ENCODE results near the gene FICD.
"Not testable (repeated sequence)": the region's sequence is repeated elsewhere in the genome, so short reads cannot be mapped to it uniquely, and the experiment has no call there.

Gene FICD

DNA sequence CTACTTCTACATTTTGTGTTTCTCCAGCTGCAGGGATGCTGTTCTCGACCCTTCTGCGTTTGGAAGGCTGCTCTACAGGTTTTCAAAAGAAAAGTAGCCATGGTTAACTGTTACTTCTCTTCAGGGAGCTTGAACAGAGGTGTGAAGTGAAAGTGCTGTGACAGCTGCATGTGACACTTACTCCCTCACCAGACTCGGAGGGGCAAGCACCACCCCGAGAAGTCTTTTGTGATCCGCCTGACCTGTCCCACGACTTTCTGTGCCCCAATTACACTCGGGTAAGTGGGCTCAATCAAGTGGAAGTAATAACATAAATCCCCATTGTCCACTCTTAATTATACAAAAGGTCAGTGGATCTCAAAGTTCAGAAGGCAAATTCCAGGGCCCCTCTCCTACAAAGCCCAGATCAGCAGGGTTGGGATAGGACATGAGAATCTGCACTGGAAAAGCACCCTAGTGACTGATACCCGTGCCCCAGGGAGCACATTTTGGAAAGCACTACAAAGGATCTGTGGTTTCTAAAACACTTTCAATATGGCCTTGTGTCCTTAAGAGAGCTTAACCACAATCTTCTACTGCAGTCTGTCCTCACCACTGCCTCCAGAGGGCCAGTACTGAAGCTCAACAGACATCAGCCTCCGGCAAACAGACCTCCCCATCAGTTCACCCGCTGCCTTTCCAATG lies 11.5 kb downstream of the FICD start:
- H3K4me3 ChIP-seq (ENCODE audit: low read length): no peak overlapping the region
- DNase-seq (ENCODE audit: low read depth, low spot score): no peak

DNA sequence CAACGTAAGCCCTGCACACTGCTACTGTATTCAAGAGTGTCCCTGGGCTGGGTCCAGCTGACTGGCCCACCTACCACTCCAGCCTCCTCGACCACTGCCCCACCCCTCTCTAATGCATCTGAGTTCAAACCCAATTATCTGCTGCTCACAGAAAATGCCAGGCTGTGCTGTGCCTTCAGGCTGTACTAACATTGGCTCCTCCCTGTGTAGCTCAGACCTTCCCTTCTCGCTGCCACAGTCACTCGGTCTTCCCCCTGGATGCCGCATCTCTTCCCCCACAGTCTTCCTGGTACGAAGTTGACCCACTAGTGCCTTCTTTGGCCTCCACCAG lies 12.1 kb downstream of the FICD start:
- H3K4me3 ChIP-seq (ENCODE audit: low read length): no peak overlapping the region
- no peak for DNase-seq (ENCODE audit: low read depth, low spot score)

DNA sequence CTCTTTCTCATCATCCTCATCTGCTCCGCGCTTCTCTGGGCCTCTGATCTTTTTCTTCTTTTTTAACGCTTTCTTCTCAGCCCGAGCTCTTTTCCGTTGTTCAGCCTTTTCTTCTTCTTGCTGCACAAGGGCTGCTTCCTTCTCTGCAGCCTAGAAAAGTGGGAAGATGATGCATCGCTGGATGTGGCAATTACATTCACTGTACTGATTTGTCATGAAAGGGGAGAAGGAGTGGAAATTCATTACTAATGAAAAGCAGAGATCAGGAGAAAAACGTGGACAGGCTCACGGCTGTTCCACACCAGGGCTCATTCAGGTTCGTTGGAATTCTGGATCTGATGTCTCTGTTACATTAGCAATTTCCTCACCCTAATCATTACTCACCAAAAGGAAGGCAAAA lies 15.1 kb downstream of the FICD start:
- no peak overlapping the region for H3K4me3 ChIP-seq (ENCODE audit: low read length)
- DNase-seq (ENCODE audit: low read depth, low spot score): no peak

GRCh38 chr12:108531929-108532848 lies 17.1 kb downstream of the FICD start:
- no peak overlapping the region for H3K4me3 ChIP-seq (ENCODE audit: low read length)
- DNase-seq (ENCODE audit: low read depth, low spot score): no peak

- no peak overlapping the region for H3K4me3 ChIP-seq (ENCODE audit: low read length)
- DNase-seq (ENCODE audit: low read depth, low spot score): no peak
Measured at GRCh38 chr12:108538146-108538545, 23.1 kb downstream of the FICD start.

DNA sequence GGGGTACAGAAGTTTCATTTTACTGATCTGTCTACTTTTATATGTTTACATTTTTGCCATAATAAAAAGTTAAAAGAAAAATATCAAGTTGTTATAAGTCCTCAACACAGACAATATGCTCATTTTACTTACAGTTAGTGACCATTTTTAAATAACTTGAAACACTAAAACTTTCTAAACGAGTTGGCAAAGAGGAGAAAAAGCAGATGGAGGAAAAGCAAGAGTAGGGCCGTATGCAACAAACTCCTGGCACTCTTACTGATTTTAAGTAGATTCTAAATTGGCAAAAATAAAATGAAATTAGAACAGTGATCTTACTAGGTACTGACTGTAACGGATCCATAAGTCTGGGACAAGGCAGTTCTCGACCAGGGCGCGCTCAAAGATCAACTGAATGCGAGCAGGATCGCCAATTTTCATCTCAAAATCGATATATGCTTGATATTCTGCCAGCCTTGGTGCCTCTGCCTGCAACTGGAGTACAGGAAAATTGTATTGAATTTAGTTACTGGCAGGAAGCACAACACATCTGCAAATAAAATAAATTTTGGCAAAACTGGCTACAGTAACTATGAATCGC lies 23.6 kb downstream of the FICD start:
- H3K4me3 ChIP-seq (ENCODE audit: low read length): no peak overlapping the region
- DNase-seq (ENCODE audit: low read depth, low spot score): no peak

DNA sequence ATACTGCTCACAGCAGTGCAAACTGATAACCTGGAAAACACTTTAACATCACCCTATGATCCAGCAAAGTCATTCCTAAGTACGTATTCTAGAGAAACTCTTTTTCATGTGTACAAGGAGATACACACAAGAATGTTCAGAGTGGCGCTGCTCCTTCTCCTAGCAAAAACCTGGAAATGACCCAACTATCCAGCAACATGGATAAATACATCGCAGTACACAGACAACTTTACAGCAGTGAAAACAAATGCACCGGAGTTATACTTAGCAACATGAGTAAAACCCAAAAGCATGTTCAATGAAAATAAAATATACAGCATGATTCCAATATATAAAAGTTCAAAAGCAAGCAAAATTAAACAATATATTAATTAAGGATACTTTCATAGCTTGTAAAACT lies 27.2 kb downstream of the FICD start:
- DNase-seq (ENCODE audit: low read depth, low spot score): no peak
- no peak overlapping the region for H3K4me3 ChIP-seq (ENCODE audit: low read length)

DNA sequence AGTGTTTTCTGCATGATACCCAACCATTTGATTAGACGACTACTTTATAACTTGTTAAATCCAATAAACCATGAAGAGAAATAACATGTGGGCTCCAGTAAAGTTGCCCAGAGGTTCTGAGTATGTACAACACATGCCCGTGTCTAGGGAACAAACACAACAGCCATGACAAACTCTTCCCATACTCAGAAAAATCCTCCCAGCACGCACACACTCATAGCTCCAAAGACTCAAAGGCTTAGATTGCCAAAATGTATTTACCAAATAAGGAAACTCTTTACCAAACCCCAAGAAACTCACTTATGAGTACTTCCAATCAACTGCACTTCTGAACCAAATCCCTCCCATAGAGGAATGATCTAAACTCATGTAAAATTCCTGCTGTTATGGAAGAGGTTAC lies 28.6 kb downstream of the FICD start:
- H3K4me3 ChIP-seq (ENCODE audit: low read length): no peak overlapping the region
- DNase-seq (ENCODE audit: low read depth, low spot score): no peak

GRCh38 chr12:108547686-108548085 lies 32.6 kb downstream of the FICD start:
- no peak overlapping the region for H3K4me3 ChIP-seq (ENCODE audit: low read length)
- DNase-seq (ENCODE audit: low read depth, low spot score): no peak

- DNase-seq (ENCODE audit: low read depth, low spot score): no peak
- H3K4me3 ChIP-seq (ENCODE audit: low read length): no peak overlapping the region
Measured at GRCh38 chr12:108548954-108549521, 34.0 kb downstream of the FICD start.

DNA sequence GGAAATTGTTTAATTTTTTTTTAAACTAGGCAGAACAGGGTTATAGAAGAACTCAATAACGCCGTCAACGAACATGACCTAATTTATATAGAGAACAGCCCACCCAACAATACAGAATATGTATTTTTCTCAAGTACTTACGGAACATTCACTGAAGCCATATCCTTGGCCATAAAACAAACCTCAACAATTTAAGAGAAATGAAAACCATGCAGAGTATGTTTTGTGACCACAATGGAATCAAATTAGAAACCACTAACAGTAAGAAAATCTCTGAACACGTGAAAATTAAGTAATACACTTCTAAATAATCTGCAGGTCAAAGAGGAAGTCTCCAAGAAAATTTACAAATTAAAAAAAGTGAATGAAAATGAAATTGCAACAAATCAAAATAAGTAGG lies 36.5 kb downstream of the FICD start:
- DNase-seq (ENCODE audit: low read depth, low spot score): no peak
- H3K4me3 ChIP-seq (ENCODE audit: low read length): no peak overlapping the region

- H3K4me3 ChIP-seq (ENCODE audit: low read length): no peak overlapping the region
Measured at GRCh38 chr12:108553799-108554198, 38.7 kb downstream of the FICD start.

DNA sequence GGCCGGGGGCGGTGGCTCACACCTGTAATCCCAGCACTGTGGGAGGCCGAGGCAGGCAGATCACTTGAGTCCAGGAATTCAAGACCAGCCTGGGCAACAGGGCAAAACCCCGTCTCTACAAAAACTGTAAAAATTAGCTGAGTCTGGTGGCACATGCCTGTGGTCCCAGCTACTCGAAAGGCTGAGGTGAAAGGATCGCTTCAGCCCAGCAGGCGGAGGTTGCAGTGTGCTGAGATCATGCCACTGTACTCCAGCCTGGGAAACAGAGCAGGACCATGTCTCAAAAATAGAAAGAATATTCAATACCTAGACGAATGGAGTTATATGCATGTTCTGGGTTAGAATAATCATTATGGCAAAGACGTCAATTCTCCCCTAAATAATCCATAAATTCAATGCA lies 40.3 kb downstream of the FICD start:
- not testable (repeated sequence) for H3K4me3 ChIP-seq (ENCODE audit: low read length); DNase-seq (ENCODE audit: low read depth, low spot score)

More at GRCh38 chr12:108553799-108554198, 38.7 kb downstream of the FICD start:
- no peak for DNase-seq (ENCODE audit: low read depth, low spot score)

DNA sequence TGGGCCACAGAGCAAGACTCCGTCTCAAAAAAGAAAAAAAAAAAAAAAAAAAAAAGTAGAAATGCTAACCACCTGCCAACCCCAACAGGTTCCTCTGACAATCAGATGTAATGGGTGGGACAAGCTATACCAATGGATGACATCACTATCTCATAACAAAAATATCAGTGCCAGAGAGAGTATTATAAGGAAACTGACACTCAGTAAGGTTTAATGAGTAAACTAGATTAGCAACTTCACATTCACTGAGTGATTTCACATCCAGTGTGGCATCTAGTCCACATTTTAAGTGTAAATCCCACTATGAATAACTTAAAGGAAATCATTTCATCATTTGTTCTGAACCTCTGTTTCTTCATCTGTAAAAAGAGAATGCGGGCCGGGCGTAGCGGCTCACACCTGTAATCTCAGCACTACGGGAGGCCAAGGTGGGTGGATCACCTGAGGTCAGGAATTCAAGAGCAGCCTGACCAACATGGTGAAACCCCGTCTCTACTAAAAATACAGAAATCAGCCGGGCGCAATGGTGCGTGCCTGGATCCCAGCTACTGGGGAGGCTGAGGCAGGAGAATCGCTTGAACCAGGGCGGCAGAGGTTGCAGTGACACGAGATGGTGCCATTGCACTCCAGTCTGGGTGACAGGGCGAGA lies 44.1 kb downstream of the FICD start:
- H3K4me3 ChIP-seq (ENCODE audit: low read length): peak overlapping the region; percentile 99
- no peak for DNase-seq (ENCODE audit: low read depth, low spot score)

- H3K4me3 ChIP-seq (ENCODE audit: low read length): peak overlapping the region; percentile 99
- no peak for DNase-seq (ENCODE audit: low read depth, low spot score)
Measured at GRCh38 chr12:108559748-108560147, 44.7 kb downstream of the FICD start.

DNA sequence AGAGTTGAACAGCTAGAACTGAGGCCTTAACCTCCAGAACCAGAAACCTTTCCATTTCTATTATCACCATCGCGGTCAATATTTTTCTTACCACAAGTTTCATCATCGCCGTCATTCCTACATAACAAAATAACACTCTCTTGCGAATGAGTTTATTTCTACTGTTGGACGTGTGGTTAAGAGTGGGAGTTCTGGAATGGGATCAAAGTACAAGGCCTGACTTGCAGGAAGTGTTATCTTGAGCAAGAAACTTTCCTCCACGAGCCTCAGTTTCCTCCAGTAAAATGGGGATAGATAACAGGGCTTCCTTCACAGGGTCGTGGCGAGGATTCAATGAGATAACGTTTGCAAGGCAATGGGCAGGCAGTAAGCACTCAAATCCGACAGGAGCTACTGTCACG lies 45.2 kb downstream of the FICD start:
- peak overlapping the region; percentile 99 for H3K4me3 ChIP-seq (ENCODE audit: low read length)
- no peak for DNase-seq (ENCODE audit: low read depth, low spot score)

DNA sequence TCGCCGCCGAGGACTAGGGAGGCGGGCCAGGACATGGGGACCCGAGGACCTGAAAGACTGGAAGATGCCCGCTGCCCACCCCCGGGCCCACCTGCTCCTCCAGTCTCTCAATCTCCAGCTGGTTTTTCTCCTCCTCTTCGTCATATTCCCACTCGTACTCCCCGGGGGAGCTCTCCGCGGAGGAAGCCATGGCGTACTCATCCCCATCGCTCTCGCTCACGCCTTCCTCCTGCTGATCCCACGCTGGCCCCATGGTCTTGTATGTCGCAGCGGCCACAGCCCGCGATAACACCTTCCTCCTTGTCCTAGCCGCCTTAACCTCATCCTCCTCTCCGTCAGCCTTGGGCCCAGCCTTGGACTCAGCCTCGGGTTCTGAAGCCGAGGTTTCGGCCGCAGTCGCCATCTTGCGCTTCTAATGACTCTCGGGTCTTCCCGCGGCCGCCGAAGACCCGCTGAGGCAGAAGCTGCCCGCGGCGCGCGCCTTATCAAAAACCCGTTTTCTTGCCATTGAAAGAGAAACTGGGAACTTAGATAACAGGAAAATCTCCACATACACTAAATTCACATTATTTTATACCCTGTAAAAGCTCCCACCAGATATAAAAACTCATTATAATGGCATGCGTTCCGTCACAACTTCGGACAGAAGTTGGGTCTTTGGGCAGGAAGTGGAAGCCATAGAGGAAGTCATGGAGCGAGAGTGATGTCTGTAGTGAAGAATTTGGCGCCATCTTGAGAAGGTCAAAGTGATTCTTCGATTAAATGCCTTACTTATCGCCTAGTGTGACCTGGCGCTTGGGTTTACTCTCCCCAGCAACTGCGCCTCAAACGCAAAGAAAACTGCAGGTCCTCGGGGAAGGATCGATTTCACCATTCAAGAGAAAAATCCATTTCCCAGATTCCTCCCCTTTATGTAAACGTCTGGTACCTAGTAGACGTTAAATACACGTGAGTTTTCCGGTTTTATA lies 46.0 kb downstream of the FICD start, which contains the start of gene SART3:
Gene SART3 (minus strand): TSS at position 422 of the 968 bp plus-strand sequence. CDS start 19 bp downstream, at position 403.
- DNase-seq (ENCODE audit: low read depth, low spot score): peak; percentile 91
- H3K4me3 ChIP-seq (ENCODE audit: low read length): peak within 1 kb of the TSS; percentile 99

- H3K4me3 ChIP-seq (ENCODE audit: low read length): peak overlapping the region; percentile 99
- no peak for DNase-seq (ENCODE audit: low read depth, low spot score)
Measured at GRCh38 chr12:108561852-108562347, 46.8 kb downstream of the FICD start.
